ENCODE measurements around the gene PTPRM. TPM values are rescaled to one million over a fixed set of nuclear protein-coding genes. Genes with fewer than 3 reads are reported as not detected.

PTPRM gene
- total and polyA plus RNA-seq, 2 of the 8 experiments (the other 6 are each of a cell fraction or from before 2014, with no cell fraction given): 4.1 to 7.0 TPM

DNA sequence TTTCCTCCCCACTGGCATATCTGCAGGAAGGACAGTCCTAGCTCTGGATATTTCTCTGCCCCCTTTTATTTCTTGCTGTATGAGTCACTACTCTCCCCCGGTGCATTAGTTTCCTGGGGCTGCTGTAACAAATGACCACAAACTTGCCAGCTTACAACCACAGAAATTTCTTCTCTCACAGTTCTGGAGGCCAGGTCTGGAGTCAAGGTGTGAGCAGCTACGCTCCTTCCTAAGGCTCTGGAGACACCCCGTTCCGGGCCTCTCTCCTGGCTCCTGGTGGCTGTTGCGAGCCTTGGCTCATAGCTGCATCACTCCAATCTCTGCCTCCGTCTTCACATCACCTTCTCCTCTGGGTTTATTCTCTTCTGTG lies 34.1 kb downstream of the PTPRM start:
- Histone ChIP-seq H3K23me2 (ENCODE audit: low read depth, low read length) (no peaks in the 10 kb centered on the region), H3K4me1 (replicated peaks in 1 of 4; ENCODE audit: control insufficient read depth in 3 of 4, insufficient read depth in 4 of 4, low read length in 3 of 4) (peaks cover 0 to 19% (median 8%) of the 10 kb centered on the region in 4 experiments), H4K5ac (ENCODE audit: insufficient read length, low read depth, low read length) (no peak overlapping the region), H3K4me2 (ENCODE audit: insufficient read depth in 1 of 2, low read depth in 2 of 2, low read length in 2 of 2) (no peak overlapping the region), H2BK20ac (ENCODE audit: low read length) (no peak overlapping the region), H3K14ac (ENCODE audit: insufficient read length) (no peak overlapping the region), H3K4me3 (ENCODE audit: extremely low read depth in 1 of 4, insufficient read depth in 2 of 4, low read depth in 3 of 4, low read length in 4 of 4) (no peak overlapping the region), H4K8ac (ENCODE audit: extremely low read depth, insufficient read depth, low read length) (no peak overlapping the region), H3K79me2 (ENCODE audit: control insufficient read depth in 1 of 2, insufficient read depth in 2 of 2, low read length in 2 of 2) (no peaks in the 10 kb centered on the region), H2AK5ac (ENCODE audit: low read depth, low read length) (no peak overlapping the region), H3K23ac (ENCODE audit: insufficient read length) (no peak overlapping the region), H3K27ac (ENCODE audit: low read depth, low read length) (no peak overlapping the region), H2BK120ac (replicated peaks; ENCODE audit: low read depth, low read length) (no peak overlapping the region), H3K9ac (replicated peaks in 1 of 4; ENCODE audit: extremely low read depth in 1 of 4, low read depth in 3 of 4, low read length in 3 of 4) (no peak overlapping the region), H3K27me3 (replicated peaks in 1 of 4; ENCODE audit: control insufficient read depth in 3 of 4, extremely low read depth in 1 of 4, insufficient read depth in 3 of 4, low read length in 3 of 4) (no peaks in the 10 kb centered on the region), H3K9me3 (ENCODE audit: insufficient read depth in 2 of 2, low read depth in 1 of 2, low read length in 1 of 2) (no peaks in the 10 kb centered on the region), H2BK15ac (ENCODE audit: low read length) (no peak overlapping the region), H3K56ac (replicated peaks; ENCODE audit: insufficient read length, low read depth, low read length) (no peak overlapping the region), H4K91ac (replicated peaks; ENCODE audit: insufficient read length, low read length) (no peak overlapping the region), H4K20me1 (replicated peaks in 1 of 2; ENCODE audit: control insufficient read depth in 1 of 2, insufficient read depth in 2 of 2, low read length in 2 of 2) (no peaks in the 10 kb centered on the region), H3K36me3 (ENCODE audit: control insufficient read depth in 2 of 4, insufficient read depth in 4 of 4, low read length in 3 of 4) (no peaks in the 10 kb centered on the region), H3K18ac (ENCODE audit: extremely low read depth, low read length) (no peak overlapping the region), H2AFZ (ENCODE audit: low read length) (no peak overlapping the region), H3K4ac (replicated peaks; ENCODE audit: insufficient read length, low read depth, low read length) (no peak overlapping the region), H3K79me1 (ENCODE audit: low read depth, low read length) (no peaks in the 10 kb centered on the region), H2BK5ac (ENCODE audit: low read depth, low read length) (no peak overlapping the region), H2BK12ac (ENCODE audit: low read depth, low read length) (no peak overlapping the region)
- FAIRE-seq (no peak), DNase-seq (ENCODE audit: low read depth in 1 of 2, low spot score in 2 of 2) (no peak)
- WGBS, 2 experiments (ENCODE audit: extremely low coverage in 1 of 2, insufficient coverage in 1 of 2, insufficient read length in 1 of 2, insufficient replicate concordance in 2 of 2, low coverage in 1 of 2, low lambda C conversion rate in 2 of 2, missing lambda C conversion rate in 1 of 2): 88% methylated on average over 6 of the region's 6 CpGs; no CpG with 5 or more reads in 1 of the 2 experiments
- ChIA-PET POLR2A (ENCODE audit: partially characterized antibody) (interaction anchor here (1.1 kb wide), 1 partner anchor 12 kb away, joined by 3 read pairs; no protein-coding TSS in a partner anchor), CTCF (ENCODE audit: partially characterized antibody) (interaction anchor here (0.8 to 3.6 kb wide), 8 partner anchors 9 to 325 kb away, joined by 3 to 8 read pairs (median 4); partner anchors contain the start of gene PTPRM)
- TF ChIP-seq POLR2A (IDR thresholded peaks at IDR 0.05; ENCODE audit: control extremely low read depth in 1 of 2, low read depth in 2 of 2, low read length in 2 of 2) (no peak), BACH1 (IDR thresholded peaks at IDR 0.05; ENCODE audit: low read length) (no peak), POU5F1 (IDR thresholded peaks at IDR 0.05; ENCODE audit: low read depth, low read length) (no peak), EGR1 (IDR thresholded peaks at IDR 0.05; ENCODE audit: borderline replicate concordance, low read depth, low read length) (no peak), SP1 (IDR thresholded peaks at IDR 0.05; ENCODE audit: low read depth, low read length) (no peak), BRCA1 (IDR thresholded peaks at IDR 0.05; ENCODE audit: low read depth, low read length) (no peak), TAF7 (optimal IDR thresholded peaks at IDR 0.05; ENCODE audit: borderline replicate concordance, low read depth, low read length) (no peak), RAD21 (IDR thresholded peaks at IDR 0.05 in 1 of 2, conservative IDR thresholded peaks at IDR 0.05 in 1 of 2; ENCODE audit: low read depth in 2 of 2, low read length in 2 of 2) (peak; percentile 27 to 51; a peak in 3 of 4 replicates), FOSL1 (IDR thresholded peaks at IDR 0.05; ENCODE audit: insufficient read depth, low read depth, low read length) (no peak), SIX5 (IDR thresholded peaks at IDR 0.05; ENCODE audit: low read depth, low read length) (no peak), HDAC6 (IDR thresholded peaks at IDR 0.05; ENCODE audit: low read depth, low read length) (no peak)
- TF ChIP-seq, protein P1, sequence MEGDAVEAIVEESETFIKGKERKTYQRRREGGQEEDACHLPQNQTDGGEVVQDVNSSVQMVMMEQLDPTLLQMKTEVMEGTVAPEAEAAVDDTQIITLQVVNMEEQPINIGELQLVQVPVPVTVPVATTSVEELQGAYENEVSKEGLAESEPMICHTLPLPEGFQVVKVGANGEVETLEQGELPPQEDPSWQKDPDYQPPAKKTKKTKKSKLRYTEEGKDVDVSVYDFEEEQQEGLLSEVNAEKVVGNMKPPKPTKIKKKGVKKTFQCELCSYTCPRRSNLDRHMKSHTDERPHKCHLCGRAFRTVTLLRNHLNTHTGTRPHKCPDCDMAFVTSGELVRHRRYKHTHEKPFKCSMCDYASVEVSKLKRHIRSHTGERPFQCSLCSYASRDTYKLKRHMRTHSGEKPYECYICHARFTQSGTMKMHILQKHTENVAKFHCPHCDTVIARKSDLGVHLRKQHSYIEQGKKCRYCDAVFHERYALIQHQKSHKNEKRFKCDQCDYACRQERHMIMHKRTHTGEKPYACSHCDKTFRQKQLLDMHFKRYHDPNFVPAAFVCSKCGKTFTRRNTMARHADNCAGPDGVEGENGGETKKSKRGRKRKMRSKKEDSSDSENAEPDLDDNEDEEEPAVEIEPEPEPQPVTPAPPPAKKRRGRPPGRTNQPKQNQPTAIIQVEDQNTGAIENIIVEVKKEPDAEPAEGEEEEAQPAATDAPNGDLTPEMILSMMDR (IDR thresholded peaks at IDR 0.05; ENCODE audit: control extremely low read depth in 1 of 3, insufficient read depth in 1 of 3, low read depth in 1 of 3, low read length in 3 of 3): peak; percentile 22 to 34 (median 26); a peak in 3 of 4 replicates
